ENCODE results near the gene IFT81.
"Not testable (repeated sequence)": the region's sequence is repeated elsewhere in the genome, so short reads cannot be mapped to it uniquely, and the experiment has no call there.

Gene IFT81

GRCh38 chr12:110124269-110124995 is at the start of gene IFT81:
IFT81 (plus strand) TSS chr12:110124357; CDS start chr12:110127381, 3,024 bp downstream.
- no peak for FAIRE-seq

- FAIRE-seq = no peak
Observed at GRCh38 chr12:110075880-110076279, 48.3 kb upstream of the IFT81 start.

DNA sequence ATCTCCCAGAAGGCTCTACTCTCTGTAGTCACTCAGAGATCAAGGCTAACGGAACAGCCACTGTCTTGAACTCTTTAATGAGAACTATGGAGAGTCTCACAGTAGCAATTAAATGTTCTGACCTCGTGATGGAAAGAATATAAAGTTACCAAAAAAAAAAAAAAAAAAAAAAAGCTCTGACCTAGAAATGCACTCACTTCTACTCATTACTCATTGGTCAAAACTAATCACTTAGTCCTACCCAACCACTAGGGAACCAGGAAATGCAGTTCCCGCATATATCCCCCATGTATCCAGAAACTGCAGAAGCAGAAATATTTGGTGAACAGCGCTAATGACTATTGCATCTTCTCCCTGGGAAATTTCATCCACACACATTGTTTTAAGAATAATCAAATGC is 46.4 kb upstream of the IFT81 start:
- no peak for FAIRE-seq

DNA sequence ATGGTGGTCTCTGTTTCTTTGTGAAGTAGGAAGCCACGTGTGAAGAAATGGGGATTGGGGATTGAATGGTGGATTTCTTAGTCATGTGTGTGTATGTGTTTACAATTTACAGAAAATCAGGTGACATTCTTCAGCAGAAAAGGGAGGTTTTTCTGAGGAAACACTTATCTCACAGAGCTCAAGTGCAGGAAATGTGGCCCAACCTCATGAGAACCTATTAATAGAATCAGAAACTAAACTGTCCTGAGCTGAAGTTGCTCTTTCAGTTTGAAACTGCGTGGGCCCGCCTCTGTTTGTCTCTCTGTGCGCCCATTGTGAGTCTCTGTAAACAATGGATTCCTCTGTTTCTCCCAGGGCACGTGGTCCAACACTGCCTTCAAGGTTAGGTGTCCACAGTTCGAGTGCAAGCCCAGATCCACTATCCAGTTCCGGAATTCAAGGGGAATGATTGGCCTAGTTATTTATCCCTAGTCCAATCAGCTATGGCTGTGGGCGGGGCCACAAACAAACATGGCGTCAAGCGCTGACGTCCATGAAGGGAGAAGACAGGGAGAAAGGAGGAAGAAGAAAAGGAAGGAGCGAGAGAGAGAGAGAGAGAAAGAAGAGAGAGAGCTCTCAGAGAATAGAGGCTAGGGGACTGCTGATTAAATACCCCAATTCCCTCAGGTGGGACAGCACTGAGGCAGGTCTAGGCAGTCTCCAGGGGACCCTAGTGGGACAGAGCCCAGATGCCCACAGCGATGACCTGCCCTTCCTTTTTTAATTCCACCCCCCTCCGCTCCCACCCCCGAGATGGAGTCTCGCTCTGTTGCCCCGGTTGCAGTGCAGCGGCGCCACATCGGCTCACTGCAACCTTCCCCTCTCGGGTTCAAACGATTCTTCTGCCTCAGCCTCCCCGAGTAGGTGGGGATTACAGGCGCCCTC is 44.4 kb upstream of the IFT81 start:
- FAIRE-seq = no peak

GRCh38 chr12:110080410-110080809 is 43.7 kb upstream of the IFT81 start:
- FAIRE-seq = no peak

- FAIRE-seq = no peak
Observed at GRCh38 chr12:110084314-110085015, 39.7 kb upstream of the IFT81 start.

DNA sequence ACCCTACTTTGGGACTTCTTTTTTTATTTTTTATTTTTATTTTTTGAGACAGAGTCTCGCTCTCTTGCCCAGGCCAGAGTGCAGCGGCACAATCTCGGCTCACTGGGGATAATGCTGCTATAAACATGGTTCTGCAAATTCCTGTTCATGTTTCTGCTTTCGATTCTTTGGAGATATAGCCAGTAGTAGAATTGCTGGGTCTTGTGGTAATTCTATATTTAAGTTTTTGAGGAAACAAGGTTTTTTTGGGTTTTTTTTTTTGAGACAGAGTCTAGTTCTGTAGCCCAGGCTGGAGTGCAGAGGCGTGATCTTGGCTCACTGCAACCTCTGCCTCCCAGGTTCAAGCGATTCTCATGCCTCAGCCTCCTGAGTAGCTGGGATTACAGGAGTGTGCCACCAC is 35.9 kb upstream of the IFT81 start:
- not testable (repeated sequence) for FAIRE-seq

GRCh38 chr12:110088936-110089335 is 35.2 kb upstream of the IFT81 start:
- FAIRE-seq = no peak

GRCh38 chr12:110090266-110091135 is 33.7 kb upstream of the IFT81 start:
- no peak for FAIRE-seq

DNA sequence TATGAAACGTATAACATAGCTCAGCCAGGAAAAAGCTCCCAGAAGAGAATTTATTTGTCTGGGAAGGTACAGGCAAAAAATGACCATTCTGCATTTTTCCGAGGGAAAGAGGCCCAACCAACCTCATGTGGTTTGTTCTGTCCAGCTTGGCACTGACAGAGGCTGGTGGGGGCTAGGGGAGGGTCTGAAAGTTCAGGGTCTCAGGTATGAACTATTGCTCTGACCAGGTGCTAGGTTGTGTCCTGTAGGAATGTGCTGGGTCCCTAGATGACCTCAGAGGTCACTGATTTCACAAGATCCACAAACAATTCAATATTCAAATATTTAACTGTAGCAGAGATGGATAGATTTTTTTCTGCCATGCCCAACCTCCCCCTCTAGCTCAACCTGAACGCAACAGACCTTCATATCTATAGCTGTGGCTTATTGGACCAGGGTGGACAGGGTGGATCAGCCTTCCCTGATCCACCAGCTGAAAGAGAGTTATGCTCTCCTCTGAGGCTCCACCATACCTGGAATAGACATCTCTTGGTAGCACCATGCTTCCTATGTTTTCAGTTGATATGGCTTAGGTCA is 32.9 kb upstream of the IFT81 start:
- no peak for FAIRE-seq

- no peak for FAIRE-seq
Observed at GRCh38 chr12:110093631-110094311, 30.4 kb upstream of the IFT81 start.

DNA sequence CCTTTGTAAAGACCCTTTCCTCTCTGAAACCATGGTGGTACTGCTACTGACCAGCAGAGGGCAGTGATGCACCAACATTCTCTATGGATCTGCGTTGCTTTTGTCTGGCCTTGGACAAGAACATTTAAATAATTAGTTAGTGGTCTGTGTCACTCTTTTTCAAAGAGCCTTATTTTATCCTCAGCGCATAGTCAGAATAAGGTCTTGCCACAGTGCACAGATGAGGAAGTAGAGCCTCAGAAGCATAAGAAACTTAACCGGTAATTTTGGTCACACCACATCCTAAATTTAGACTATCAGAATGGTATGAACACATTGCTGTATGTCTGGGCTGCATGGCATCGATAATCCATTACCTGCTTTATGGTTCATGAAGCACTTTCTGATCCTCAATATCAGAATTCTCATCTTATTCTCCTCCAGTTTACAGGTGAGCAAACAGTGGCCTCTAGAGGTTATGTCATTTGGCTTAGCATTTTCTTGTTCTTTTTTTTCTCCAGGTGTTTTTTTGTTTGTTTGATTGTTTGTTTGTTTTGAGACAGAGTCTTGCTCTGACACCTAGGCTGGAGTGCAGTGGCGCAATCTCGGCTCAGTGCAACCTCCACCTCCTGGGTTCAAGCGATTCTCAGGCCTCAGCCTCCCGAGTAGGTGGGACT is 23.7 kb upstream of the IFT81 start:
- FAIRE-seq = peak; percentile 4

DNA sequence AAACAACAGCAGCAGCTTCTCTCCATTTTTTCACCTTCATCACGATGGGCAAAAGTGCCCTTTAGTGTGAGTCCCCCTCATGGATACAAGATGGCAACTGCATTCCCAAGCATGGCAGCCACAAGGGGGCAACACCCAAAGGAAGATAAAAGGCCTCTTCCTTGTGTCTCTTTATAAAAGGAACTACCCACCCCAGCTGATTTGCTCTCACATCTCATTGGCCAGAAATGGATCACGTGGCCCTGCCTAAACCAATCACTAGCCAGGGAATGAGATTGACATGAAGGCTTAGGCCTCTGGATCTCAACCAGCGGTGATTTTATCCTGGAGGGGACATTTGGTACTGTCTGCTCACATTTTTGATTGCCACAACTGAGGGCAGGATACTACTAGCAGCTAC is 21.9 kb upstream of the IFT81 start:
- no peak for FAIRE-seq

GRCh38 chr12:110104188-110105094 is 19.7 kb upstream of the IFT81 start:
- FAIRE-seq = no peak

DNA sequence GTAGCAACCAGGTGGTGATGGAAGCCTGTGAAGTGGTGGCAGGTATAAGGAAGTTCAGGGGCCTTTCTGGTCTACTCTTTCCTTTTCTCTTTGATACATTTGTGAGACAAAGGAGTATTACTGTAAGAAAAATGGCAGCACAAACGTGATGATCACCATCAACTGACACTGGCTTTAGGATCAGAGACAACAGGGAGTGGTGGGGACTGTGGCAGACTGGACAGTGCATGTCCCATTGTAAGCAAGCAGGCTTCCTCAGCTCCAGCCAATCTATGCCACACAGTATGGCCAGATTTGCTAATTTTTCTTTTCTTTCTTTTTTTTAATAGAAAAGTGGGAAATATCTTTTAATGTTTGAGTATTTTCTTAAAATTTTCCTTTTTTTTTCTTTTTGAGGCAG is 19.0 kb upstream of the IFT81 start:
- FAIRE-seq = no peak

DNA sequence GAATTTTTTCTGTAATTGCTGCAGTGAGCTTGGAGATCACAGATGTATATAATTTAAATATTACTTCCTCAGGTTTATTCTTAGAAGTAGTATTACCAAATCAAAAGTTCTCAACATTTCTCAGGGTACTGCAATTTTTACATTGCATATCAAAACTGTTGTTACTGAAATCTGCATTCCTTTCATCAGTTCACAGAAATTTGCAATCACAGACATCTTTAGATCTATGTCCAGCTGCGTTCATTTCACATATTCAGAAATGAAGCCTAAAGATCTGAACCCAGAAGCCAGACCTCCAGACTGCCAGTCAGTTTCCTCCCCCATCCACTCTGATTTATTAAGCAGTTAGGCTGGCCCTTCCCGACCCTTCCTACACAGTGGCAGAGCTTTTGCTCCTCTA is 18.2 kb upstream of the IFT81 start:
- no peak for FAIRE-seq

- FAIRE-seq = no peak
Observed at GRCh38 chr12:110107369-110108281, 16.5 kb upstream of the IFT81 start.

GRCh38 chr12:110108309-110109036 is 15.7 kb upstream of the IFT81 start:
- no peak for FAIRE-seq

Data from endometrium (tissue), 2 donors.